NCI-H526 (cell line): ENCODE data around the gene MMRN2.
"Not testable (repeated sequence)": the region's sequence is repeated elsewhere in the genome, so short reads cannot be mapped to it uniquely, and the experiment has no call there.

Experiments used
- DNase-seq, 2 experiments: peaks; one replicate each; lab custom pipeline; 2025; lab: John Stamatoyannopoulos, UW

The MMRN2 gene, protein sequence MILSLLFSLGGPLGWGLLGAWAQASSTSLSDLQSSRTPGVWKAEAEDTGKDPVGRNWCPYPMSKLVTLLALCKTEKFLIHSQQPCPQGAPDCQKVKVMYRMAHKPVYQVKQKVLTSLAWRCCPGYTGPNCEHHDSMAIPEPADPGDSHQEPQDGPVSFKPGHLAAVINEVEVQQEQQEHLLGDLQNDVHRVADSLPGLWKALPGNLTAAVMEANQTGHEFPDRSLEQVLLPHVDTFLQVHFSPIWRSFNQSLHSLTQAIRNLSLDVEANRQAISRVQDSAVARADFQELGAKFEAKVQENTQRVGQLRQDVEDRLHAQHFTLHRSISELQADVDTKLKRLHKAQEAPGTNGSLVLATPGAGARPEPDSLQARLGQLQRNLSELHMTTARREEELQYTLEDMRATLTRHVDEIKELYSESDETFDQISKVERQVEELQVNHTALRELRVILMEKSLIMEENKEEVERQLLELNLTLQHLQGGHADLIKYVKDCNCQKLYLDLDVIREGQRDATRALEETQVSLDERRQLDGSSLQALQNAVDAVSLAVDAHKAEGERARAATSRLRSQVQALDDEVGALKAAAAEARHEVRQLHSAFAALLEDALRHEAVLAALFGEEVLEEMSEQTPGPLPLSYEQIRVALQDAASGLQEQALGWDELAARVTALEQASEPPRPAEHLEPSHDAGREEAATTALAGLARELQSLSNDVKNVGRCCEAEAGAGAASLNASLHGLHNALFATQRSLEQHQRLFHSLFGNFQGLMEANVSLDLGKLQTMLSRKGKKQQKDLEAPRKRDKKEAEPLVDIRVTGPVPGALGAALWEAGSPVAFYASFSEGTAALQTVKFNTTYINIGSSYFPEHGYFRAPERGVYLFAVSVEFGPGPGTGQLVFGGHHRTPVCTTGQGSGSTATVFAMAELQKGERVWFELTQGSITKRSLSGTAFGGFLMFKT

DNA sequence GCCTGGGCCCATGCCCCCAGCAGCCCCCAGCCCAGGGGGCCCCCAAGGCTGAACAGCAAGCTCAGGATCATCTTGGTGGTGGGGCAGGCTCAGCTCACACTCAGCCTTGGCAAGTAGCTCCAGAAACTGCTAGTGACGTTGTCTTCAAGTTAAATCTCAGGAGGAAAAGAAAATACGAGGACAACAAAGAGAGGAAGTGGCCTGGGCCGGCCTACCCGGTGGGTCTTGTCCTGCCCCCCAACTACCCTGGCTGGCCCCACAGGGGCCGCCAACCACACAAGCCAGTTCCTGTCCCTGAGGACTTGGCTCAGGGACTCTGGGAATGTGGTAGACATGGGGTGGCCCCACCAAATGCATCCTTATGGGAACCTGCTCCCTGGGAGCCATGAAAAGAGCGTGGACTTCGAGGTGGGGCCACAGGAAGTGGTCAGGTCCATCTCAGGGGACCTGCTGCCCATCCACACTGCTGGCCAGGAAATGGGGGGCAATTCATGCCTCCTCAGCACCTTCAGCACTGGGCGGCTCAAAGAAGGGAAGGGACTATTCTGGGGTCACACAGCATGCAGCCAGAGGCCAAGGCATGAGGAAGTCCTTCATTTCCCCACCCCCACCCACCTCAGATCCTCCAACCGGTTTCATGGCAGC lies at the start of gene MMRN2:
TSS of gene MMRN2 (minus strand) at position 145 of the 645 bp plus-strand sequence. CDS start at position 71, 74 bp downstream.
- DNase-seq: no peak

- DNase-seq: not testable (repeated sequence)
Observed at GRCh38 chr10:87007124-87007523, 49.7 kb upstream of the MMRN2 start.

- no peak for DNase-seq
Observed at GRCh38 chr10:87000491-87000890, 43.1 kb upstream of the MMRN2 start.

GRCh38 chr10:86999802-87000403 lies 42.5 kb upstream of the MMRN2 start:
- not testable (repeated sequence) for DNase-seq

DNA sequence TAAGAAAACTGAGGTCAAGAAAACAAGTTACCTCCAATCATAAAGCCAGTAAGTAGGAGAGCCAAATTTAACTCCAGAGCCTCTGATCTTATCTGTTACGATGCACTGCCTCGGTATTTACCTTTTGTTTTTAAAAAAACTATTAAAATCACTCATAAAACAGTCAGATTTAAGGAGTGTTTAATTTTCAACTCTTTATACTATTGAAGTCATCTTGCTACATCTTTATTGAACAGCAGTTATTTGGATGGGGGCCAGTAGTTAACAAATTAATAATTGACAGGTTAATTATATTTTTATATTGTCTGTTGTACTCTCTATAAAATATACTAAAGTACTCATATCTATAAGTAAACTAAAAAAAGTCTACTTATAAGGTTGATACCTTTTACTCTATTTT lies 35.5 kb upstream of the MMRN2 start:
- DNase-seq: no peak

DNA sequence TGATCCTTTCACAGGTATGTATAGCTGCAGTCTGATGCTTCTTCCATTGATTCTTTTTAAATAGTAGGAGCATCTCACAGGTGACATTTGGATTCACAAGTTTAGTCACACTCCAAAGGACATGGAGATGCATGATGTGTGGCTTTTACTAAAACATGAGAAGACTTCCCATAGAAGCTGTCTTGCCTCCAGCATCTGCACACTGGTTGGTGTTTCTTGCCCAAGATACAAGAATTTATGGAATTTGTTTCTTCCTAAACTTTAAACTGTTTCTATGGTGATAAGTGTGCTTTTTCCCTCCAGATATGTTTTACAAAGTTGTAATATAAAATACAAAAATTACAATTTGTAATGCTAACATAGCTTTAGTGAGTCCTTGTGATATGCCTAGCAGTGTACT lies 35.0 kb upstream of the MMRN2 start:
- DNase-seq: no peak

GRCh38 chr10:86991362-86991761 lies 33.9 kb upstream of the MMRN2 start:
- DNase-seq: not testable (repeated sequence)

DNA sequence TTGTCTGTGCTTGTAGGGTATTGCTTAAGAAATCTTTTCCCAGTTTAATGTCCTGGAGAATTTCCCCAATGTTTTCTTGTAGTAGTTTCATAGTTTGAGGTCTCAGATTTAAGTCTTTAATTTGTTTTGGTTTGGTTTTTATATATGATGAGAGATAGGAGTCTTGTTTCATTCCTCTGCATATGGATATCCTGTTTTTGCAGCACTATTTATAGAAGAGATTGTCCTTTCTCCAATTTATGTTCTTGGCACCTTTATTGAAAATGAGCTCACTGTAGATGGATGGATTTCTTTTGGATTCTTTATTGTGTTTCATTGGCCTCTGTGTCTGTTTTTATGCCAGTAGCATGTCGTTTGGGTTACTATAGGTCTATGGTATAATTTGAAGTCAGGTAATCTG lies 31.1 kb upstream of the MMRN2 start:
- no peak for DNase-seq

DNA sequence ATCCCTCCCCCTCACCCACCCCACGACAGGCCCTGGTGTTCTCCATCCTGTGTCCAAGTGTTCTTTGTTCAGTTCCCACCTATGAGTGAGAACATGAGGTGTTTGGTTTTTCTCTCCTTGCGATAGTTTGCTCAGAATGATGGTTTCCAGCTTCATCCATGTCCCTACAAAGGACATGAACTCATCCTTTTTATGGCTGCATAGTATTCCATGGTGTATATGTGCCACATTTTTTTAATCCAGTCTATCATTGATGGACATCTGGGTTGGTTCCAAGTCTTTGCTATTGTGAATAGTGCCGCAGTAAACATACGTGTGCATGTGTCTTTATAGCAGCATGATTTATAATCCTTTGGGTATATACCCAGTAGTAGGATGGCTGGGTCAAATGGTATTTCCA lies 27.1 kb upstream of the MMRN2 start:
- DNase-seq: not testable (repeated sequence)

GRCh38 chr10:86981716-86982115 lies 24.3 kb upstream of the MMRN2 start:
- DNase-seq: no peak

GRCh38 chr10:86981020-86981419 lies 23.6 kb upstream of the MMRN2 start:
- DNase-seq: not testable (repeated sequence)

DNA sequence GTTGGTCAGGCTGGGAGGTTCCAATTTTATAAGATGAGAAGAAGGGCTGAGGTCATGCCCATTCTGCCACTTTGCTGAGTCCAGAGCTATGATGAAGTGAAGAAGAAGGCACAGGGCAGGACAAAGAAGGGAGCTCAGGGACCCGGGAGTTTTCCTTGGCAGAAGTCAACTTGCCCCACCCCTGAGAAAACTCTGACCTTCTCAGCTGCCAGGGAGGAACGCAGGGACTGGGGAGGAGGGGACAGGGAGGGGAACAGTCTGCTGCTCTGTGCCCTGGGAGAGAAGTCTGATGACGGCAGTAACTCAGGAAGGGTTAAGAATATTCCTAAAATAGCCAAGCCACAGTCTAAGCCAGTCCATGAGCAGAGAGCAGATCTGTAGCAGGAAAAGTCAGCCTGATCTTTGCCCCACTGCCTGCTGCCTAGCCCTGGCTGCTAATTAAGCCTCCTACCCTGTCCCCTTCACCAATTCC lies 22.6 kb upstream of the MMRN2 start:
- DNase-seq: no peak

GRCh38 chr10:86979296-86979818 lies 21.9 kb upstream of the MMRN2 start:
- no peak for DNase-seq

DNA sequence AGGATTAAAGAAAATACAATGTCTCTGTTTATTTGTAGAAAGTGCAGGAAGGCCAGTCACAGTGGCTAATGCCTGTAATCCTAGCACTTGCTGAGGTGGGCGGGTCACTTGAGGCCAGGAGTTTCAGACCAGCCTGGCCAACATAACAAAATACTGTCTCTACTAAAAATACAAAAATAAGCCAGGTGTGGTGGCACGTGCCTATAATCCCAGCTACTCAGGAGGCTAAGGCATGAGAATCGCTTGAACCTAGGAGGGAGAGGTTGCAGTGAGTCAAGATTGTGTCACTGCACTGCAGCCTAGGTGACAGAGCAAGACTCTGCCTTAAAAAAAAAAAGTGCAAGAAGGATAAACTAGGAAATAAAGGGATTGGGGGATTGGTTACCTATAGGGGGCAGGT lies 21.0 kb upstream of the MMRN2 start:
- DNase-seq: not testable (repeated sequence)

DNA sequence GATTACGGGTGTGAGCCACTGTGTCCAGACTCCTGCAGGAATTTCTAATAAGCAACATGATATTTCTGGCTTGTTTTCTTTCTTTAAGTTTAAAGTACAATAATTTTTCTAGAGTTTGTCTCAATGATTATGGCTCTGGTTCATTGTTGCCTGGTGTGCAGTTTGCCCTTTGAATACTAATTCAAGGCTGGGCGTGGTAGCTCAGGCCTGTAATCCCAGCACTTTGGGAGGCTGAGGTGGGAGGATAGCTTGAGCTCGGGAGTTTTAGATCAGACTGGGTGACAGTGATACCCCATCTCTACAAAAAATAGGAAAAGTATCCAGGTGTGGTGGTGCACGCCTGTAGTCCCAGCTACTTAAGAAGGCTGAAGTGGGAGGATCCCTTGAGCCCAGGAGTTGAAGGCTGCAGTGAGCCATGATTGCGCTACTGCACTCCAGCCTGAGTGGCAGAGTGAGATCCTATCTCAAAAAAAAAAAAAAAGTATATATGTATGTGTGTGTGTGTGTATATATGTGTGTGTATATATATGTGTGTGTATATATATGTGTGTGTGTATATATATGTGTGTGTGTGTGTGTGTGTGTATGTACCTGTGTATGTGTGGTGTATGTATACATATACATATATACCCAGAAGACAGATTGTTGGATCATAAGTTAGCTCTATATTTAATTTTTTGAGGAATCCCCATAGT lies 19.1 kb upstream of the MMRN2 start:
- no peak for DNase-seq

DNA sequence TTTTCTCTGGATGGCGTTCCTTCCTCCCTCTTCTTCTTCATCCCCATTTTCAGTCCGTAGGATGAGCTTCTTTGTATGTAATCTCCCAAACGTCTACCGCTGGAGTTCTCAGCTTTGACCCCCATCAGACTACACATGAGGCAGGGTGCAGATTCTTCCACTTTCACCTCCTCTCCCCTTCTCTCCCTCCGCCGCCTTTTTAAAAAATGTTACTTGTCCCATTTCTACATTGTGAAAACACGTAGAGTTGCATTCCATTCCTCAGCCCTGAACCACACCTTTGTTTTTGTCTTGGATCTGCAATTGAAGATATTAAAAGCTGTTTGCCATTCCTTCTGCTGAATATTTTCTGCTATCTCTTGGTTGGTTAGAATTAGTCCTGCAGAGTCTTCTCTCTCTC lies 17.1 kb upstream of the MMRN2 start:
- no peak for DNase-seq

- no peak for DNase-seq
Observed at GRCh38 chr10:86972613-86973380, 15.4 kb upstream of the MMRN2 start.

- DNase-seq: peak in 1 of 2 experiments; percentile 38
Observed at GRCh38 chr10:86971232-86971991, 14.0 kb upstream of the MMRN2 start.

DNA sequence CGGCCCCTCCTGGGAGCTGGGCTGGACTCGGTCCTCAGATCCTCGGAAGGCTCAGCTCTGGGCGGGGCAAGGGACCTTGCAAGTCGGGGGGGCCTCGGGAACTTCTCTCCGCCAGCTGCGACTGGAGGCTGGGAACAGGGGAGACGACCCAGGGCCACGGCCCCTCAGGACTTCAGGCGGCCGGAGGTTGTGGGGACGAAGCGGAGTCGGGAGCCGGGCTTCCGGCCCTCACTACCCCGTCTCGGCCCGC lies 13.5 kb upstream of the MMRN2 start:
- DNase-seq: peak in 1 of 2 experiments; percentile 30
